KOPT-K1 (cell line): ENCODE measurements around the gene CHDH.

Source experiments
- H3K27ac ChIP-seq: fragments of 200-600 bp; sonication (generic); 2 replicates; pipeline ENCODE4 v1.5.1; 2016; ENCODE audit warnings: antibody characterized with exemption, mild to moderate bottlenecking, low read depth, low read length; ENCODE audit not compliant: poor library complexity, severe bottlenecking
- H3K36me3 ChIP-seq: fragments of 200-600 bp; sonication (generic); 2 replicates; pipeline ENCODE4 v1.5.1; 2017; ENCODE audit warnings: antibody characterized with exemption, mild to moderate bottlenecking, low read length, moderate library complexity; ENCODE audit not compliant: insufficient read depth
- H3K9me3 ChIP-seq: fragments of 200-600 bp; sonication (generic); 2 replicates; pipeline ENCODE4 v1.5.1; 2017; ENCODE audit warnings: antibody characterized with exemption, low read length, mild to moderate bottlenecking; ENCODE audit not compliant: insufficient read depth, poor library complexity, severe bottlenecking

Gene CHDH

DNA sequence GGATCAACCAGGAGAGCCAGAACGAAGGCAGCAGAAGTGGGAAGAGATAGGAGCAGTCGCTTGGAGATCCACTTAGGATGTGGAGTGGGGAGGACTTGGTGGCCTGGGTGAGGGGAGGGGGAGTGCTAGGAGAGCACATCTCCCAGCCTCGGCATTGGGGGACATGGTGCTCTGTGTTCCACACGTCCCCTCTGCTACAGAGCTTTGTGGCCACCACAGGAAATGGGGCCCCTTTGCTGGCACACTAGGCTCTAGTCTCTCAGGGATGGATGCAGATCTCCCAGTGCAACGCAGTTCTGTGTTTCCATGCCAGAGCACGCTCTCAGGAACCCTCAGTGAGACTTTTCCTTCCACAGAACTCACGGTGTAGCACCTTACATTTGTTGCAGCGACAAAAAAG, 68.8 kb downstream of the CHDH start:
- peak overlapping the region; percentile 62 for H3K27ac ChIP-seq
- H3K36me3 ChIP-seq: no peaks in the 10 kb centered on the region
- H3K9me3 ChIP-seq: no peaks in the 10 kb centered on the region

DNA sequence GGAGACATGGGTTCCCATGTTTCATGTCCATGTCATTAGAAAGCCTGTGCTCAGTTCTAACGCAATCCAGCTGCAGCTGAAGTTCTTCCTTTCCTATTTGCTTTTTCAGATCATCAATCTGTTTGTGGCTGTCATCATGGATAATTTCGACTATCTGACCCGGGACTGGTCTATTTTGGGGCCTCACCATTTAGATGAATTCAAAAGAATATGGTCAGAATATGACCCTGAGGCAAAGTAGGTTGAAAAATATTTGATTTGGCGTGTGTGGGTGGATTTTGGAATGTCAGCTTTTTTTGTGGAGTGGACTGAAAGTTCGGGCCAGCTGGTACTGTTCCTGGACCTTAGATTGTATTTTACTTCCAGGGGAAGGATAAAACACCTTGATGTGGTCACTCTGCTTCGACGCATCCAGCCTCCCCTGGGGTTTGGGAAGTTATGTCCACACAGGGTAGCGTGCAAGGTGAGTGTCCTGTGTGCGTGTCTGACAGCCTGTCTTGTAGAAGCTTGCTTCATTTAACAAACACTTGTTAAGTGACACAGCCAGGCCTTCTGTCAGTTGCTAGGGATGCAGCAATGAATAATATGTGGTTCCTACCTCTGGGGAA, 69.6 kb downstream of the CHDH start:
- H3K27ac ChIP-seq: peak overlapping the region; percentile 62
- H3K36me3 ChIP-seq: no peaks in the 10 kb centered on the region
- no peaks in the 10 kb centered on the region for H3K9me3 ChIP-seq

DNA sequence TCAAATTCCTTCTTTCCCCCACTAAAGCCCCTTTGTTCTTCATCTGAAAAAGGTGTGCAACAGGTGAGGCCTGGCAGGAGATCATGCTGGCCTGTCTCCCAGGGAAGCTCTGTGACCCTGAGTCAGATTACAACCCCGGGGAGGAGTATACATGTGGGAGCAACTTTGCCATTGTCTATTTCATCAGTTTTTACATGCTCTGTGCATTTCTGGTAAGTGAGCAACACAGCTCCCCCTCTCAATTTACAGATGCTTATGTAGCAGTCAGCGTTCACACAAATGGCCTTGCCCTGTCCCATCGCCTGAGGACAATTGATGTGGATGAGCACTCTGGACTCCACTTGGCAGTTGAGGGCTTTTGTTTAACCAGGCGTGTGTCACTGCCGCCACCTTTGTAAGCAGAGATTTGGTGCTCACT, 70.4 kb downstream of the CHDH start:
- Histone ChIP-seq H3K27ac (no peak overlapping the region), H3K9me3 (no peaks in the 10 kb centered on the region), H3K36me3 (no peaks in the 10 kb centered on the region)

DNA sequence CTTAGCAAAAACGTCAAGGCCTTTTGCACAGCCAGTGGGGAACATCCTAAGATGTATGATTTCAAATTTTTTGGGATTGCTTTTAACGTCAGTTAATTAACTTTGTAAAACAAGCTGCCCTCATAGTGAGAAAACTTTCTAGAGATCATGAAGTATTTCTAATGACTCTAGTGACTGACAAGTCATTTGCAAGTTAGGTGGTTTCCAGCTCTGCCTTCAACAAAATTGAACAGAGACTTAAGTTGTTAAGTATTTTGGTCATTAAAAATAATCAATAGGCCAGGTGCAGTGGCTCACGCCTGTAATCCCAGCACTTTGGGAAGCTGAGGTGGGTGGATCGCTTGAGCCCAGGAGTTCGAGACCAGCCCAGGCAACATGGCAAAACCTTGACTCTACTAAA, 71.2 kb downstream of the CHDH start:
- H3K27ac ChIP-seq: no peak overlapping the region
- H3K36me3 ChIP-seq: no peaks in the 10 kb centered on the region
- no peaks in the 10 kb centered on the region for H3K9me3 ChIP-seq

DNA sequence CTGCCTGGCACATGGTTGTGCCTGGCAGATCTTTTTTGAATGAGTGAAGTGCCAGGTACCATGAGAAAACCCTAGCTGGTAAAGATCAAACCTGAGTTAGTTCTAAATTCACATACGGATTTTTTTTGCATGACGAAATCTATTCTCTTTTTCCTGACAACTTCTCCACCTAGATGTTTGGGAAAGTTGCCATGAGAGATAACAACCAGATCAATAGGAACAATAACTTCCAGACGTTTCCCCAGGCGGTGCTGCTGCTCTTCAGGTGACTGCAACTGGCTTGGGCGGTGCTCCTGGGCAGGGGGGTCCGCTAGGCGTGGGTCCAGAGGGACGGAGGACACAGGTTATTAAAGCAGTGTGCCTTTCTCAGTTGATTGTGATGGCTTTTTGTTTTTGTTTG, 71.8 kb downstream of the CHDH start:
- H3K9me3 ChIP-seq: no peaks in the 10 kb centered on the region
- H3K27ac ChIP-seq: no peak overlapping the region
- H3K36me3 ChIP-seq: no peaks in the 10 kb centered on the region

DNA sequence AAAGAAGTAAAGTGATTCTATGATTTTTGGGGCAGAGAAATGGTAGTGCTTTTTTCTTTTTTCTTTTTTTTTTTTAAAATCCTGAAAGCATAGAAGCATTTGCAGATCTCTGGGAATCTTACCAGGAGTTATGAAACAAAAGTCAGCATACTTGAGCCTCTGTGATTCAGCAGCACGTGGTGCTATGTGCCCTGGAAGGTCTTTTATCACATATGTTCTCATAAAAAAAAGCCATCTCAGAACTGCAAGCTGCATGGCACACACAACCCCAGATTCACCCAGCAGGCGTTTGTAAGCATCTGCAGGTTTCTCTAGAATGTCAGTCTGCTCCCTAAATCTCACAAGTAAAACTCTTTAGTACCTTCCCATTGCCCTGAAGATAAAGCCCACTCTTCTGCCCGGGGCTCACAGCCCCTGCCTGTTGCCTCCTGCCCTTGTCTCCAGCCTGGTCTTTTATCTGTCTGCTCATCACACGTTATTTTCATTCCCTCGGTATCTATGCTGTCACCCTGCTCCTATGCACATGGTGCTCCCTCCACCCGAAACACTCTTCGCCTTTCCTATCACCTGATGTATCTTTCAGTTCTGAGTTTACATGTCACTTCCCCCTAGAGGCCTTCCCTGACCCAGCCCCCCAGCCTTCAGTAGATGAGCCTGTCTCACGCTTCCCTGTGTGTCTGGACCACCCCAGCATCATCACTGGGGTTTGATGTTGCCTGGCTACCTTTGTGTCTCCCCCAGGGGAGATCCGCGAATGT, 72.4 kb downstream of the CHDH start:
- H3K36me3 ChIP-seq: no peaks in the 10 kb centered on the region
- H3K27ac ChIP-seq: no peak overlapping the region
- H3K9me3 ChIP-seq: no peaks in the 10 kb centered on the region

DNA sequence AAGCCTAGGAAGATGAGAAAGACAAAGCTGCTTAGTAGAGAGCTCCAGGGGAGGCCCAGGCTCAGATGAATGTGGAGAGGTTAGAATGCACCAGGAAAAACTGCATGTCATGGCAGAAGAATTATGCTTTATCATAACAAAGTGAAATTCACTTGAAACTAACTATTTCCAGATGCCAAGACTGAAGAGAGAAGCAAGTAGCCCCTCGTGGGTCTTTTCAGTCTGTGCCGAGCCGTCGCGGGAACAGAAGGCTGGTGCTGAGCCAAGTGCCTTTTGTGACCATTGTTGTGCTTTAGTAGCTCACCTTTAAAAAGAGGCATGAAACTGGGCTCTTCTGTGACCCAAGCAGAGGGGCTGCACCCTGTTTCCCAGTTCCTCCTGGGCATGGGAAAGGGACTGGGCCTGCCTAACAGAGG, 73.2 kb downstream of the CHDH start:
- no peak overlapping the region for H3K27ac ChIP-seq
- H3K9me3 ChIP-seq: no peaks in the 10 kb centered on the region
- no peaks in the 10 kb centered on the region for H3K36me3 ChIP-seq

DNA sequence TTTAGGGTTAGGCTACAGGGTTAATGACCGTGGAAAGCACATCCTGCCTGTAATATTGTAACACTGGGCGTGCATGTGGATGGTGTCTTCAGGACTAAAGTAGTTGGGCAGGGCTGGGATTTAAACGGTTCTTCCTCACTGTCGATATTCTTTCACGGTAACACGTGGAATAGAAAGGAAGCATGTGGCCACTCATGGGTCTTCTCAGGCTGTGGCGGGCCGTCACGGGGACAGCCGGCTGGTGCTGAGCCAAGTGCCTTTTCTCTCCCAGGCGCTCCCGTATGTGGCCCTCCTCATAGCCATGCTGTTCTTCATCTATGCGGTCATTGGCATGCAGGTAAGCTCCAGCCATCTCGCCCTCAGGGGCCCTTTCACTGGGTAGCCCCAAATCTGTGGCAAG, 73.7 kb downstream of the CHDH start:
- H3K9me3 ChIP-seq: no peaks in the 10 kb centered on the region
- H3K36me3 ChIP-seq: no peaks in the 10 kb centered on the region
- no peak overlapping the region for H3K27ac ChIP-seq

DNA sequence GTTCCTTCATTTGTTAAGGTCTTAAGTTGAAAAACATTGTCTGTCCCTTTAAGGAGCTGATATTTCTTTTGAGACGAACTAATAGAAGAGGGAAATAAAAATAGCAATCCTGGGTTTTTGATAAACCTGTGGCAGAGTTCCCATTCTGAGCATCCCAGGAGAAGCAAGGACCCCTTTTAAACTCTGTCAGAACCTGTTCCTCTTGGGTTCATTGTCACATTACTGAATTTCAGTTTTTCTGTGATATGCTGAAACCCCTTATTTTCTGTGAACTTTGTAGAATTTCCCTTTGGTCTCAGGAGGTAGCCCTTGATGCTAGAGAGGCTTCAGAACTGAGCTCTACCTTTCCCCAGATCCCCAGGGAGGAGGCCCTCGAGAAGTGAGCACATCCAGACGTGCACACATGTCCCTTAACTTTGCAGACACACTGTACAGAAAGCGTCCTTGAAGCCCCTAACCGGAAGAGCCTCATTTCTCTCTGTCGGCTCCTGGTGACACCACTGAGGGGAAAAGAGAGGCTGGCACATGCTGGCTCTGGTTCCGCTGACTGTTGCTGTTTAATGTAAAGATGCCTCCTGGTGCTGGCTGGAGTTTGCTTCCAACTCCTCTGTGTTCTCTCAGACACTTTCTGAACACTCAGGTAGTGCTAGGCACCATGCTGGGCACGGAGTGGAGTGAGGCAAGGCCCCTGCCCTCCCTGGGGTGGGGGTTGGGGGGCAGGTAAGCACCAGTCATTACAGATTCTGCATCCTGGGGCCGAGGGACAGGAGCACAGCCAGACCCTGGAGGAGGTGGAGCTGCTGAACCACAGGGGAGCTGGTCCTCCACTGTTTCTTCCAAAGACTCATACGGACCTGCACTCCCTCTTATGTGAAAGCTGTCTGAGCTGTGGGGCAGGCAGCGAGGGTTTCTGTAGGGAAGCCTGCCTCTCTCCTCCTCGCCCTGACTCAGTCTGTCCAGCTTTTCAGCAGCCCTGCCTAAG, 77.5 kb downstream of the CHDH start:
- Histone ChIP-seq H3K27ac (no peak overlapping the region), H3K36me3 (no peaks in the 10 kb centered on the region), H3K9me3 (no peaks in the 10 kb centered on the region)

DNA sequence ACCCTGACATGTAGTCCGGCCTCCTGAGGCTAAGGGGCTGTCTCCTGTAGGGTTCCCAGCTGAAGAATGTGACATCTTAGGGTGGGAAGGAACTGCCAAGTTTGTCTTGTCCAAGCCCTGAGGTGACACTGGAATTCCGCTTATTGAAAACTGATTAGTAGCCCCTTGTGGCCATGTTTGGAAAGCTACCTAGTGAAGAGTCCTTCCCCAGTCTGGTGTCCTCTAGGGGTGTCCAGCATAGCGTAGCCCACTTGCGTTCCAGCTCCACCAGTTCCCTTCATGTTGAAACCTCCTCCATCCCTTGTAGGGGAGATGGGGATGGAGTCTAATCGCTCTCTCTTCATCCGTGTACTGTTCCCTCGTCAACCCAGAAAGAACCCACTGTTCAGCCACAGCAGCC, 79.5 kb downstream of the CHDH start:
- Histone ChIP-seq H3K36me3 (no peaks in the 10 kb centered on the region), H3K27ac (no peak overlapping the region), H3K9me3 (no peaks in the 10 kb centered on the region)

DNA sequence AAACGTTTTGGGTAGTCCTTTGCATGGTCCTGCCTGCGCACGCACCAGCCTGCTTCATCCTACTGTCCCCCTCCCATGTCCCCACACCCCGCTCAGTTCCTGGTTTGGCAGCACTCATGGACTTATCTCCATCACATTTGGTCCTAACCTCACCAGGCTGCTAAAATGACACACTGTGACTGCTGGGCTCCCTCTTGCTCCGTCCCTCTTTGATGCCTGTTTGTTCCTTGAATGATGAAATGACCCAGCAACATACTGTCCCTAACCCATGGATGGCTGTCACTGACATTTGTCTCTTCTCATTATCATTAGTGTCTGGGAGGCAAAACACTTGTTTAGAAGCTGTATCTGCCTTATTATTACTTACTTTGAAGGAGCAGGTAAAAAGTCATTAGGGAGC, 80.5 kb downstream of the CHDH start:
- H3K27ac ChIP-seq: no peak overlapping the region
- H3K9me3 ChIP-seq: no peaks in the 10 kb centered on the region
- no peaks in the 10 kb centered on the region for H3K36me3 ChIP-seq

DNA sequence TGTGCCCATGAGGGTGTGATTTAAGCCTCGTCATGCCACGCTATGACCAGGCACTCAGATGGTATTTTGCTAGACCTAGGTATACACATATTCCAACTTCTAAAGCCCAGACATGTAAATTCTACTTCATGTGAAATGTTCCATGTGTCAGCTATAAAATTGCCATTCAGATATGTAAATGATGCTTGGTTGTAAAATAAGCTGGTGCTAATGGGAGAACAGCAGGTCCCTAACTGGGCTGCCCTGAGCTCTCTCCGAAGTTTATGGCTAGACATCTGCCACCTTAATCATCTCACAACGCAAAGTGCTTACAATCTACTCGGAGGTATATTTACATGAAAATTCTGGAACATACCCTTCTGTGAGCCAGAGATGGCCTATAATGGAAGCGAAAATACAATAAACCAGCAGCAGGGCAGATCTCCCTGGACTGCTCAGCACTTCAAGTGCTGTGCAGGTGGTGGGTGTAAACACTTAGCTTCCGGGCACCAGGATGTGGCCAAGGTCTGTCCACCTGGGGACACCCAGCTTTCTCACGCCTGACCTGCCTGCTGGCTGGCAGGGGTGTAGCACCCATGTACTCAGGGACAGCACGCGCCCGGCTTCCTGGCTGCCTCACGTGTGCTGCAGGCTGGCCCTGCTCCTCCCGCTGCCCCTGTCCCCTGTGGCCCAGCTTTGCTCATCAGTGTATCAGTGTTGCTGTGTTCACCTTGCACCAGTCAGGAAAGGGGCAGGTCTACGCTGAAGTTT, 82.0 kb downstream of the CHDH start:
- H3K36me3 ChIP-seq: no peaks in the 10 kb centered on the region
- H3K27ac ChIP-seq: no peak overlapping the region
- H3K9me3 ChIP-seq: no peaks in the 10 kb centered on the region

DNA sequence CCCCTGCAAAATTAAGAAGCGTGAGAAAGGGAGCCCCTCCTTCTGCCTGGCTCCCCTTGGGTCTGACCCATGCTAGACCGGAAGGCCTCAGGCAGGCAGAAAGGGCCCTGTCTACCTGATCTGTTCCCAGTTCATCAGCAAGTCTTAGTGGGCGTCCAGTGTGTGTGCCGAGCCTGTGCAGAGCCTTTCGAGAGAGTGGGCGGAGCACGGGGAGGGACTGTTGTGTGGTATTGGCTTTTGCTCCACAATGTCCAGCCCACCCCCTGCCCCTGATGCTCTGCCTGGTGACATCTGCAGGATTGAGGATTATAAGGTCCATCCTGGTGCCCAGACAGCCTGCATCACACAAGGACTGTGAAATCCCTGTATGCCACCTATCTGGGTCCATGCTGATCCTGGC, 82.9 kb downstream of the CHDH start:
- Histone ChIP-seq H3K27ac (no peak overlapping the region), H3K9me3 (no peaks in the 10 kb centered on the region), H3K36me3 (no peaks in the 10 kb centered on the region)
